Subcutaneous adipose tissue (tissue), 4 donors: ENCODE data around the gene KIAA1328. TPM values are rescaled to one million over a fixed set of nuclear protein-coding genes. Genes with fewer than 3 reads are reported as not detected.

Experiments used
- CTCF ChIP-seq: fragments of 450-650 bp; IDR thresholded peaks from one replicate; pipeline ENCODE4 v1.5.1; 2016; ENCODE audit warnings: low read depth, mild to moderate bottlenecking, control low read depth, antibody characterized with exemption, moderate library complexity
- total RNA-seq, 4 donors: library from RNA; depleted of rRNA; stranded (reverse); fragments of >200 nt; gene quantifications; one replicate each; pipeline ENCODE4 v1.1.0, GENCODE V29; 2016

KIAA1328 gene
- total RNA-seq, 4 donors from 2014 or later = 15.0 to 22.8 (median 18.9) TPM

GRCh38 chr18:36929601-36930000, 100.7 kb downstream of the KIAA1328 start:
- no peak for TF ChIP-seq CTCF

GRCh38 chr18:36931106-36931505, 102.2 kb downstream of the KIAA1328 start:
- no peak for TF ChIP-seq CTCF

GRCh38 chr18:36933552-36933951, 104.6 kb downstream of the KIAA1328 start:
- TF ChIP-seq CTCF = no peak

GRCh38 chr18:36934884-36935283, 106.0 kb downstream of the KIAA1328 start:
- no peak for TF ChIP-seq CTCF

- no peak for TF ChIP-seq CTCF
Measured at GRCh38 chr18:36942264-36942663, 113.3 kb downstream of the KIAA1328 start.

- TF ChIP-seq CTCF = no peak
Measured at GRCh38 chr18:36947820-36948348, 119.0 kb downstream of the KIAA1328 start.

GRCh38 chr18:36950282-36950681, 121.4 kb downstream of the KIAA1328 start:
- no peak for TF ChIP-seq CTCF

GRCh38 chr18:36950960-36951359, 122.0 kb downstream of the KIAA1328 start:
- TF ChIP-seq CTCF = no peak
